ENCODE results near the gene CSF3R.

GRCh38 chr1:36467700-36468455 is 14.8 kb downstream of the CSF3R start:
- TF ChIP-seq CTCF (IDR thresholded peaks at IDR 0.05; ENCODE audit: poor library complexity): no peak
- TF ChIP-seq EZH2 (IDR thresholded peaks at IDR 0.05; ENCODE audit: borderline replicate concordance): no peak

Data from hepatocyte (in vitro differentiated cells).